NCI-H2171 treated with DMSO at 0.1 percent for 48 hours (cell line): ENCODE measurements around the gene UBR2.
A peak's percentile ranks its signal among the peaks of the same experiment; 100 is the strongest.
"Not testable (repeated sequence)": the region's sequence is repeated elsewhere in the genome, so short reads cannot be mapped to it uniquely, and the experiment has no call there.

Experiments
- DNase-seq: peaks from one replicate; lab custom pipeline; 2025; lab: John Stamatoyannopoulos, UW

UBR2 gene

GRCh38 chr6:42555477-42556457 lies 8.1 kb upstream of the UBR2 start:
- no peak for DNase-seq

- DNase-seq, result no peak
These were observed 7.4 kb upstream of the UBR2 start for GRCh38 chr6:42556462-42556861.

- DNase-seq, result not testable (repeated sequence)
These were observed 4.6 kb upstream of the UBR2 start for GRCh38 chr6:42559276-42559675.

- DNase-seq, result no peak
These were observed 1.8 kb upstream of the UBR2 start for GRCh38 chr6:42561986-42562385.

GRCh38 chr6:42562788-42563405 lies 932 bp upstream of the UBR2 start:
- no peak for DNase-seq

GRCh38 chr6:42564506-42564825 lies 637 bp downstream of the UBR2 start:
- peak; percentile 59 for DNase-seq

- no peak for DNase-seq
These were observed 2.2 kb downstream of the UBR2 start for GRCh38 chr6:42565823-42566613.

- DNase-seq, result no peak
These were observed 2.9 kb downstream of the UBR2 start for GRCh38 chr6:42566614-42567208.

GRCh38 chr6:42567237-42567636 lies 3.4 kb downstream of the UBR2 start:
- DNase-seq, result not testable (repeated sequence)

- DNase-seq, result peak; percentile 4
These were observed 5.5 kb downstream of the UBR2 start for GRCh38 chr6:42569102-42570028.

GRCh38 chr6:42571611-42572342 lies 7.9 kb downstream of the UBR2 start:
- no peak for DNase-seq

- DNase-seq, result peak; percentile 87
These were observed 8.7 kb downstream of the UBR2 start for GRCh38 chr6:42572523-42572922.

- not testable (repeated sequence) for DNase-seq
These were observed 12.7 kb downstream of the UBR2 start for GRCh38 chr6:42576538-42576937.

GRCh38 chr6:42598300-42598699 lies 34.5 kb downstream of the UBR2 start:
- DNase-seq, result peak; percentile 71

GRCh38 chr6:42599558-42599957 lies 35.7 kb downstream of the UBR2 start:
- DNase-seq, result no peak

- no peak for DNase-seq
These were observed 40.3 kb downstream of the UBR2 start for GRCh38 chr6:42604150-42604549.

- not testable (repeated sequence) for DNase-seq
These were observed 40.9 kb downstream of the UBR2 start for GRCh38 chr6:42604699-42605098.

GRCh38 chr6:42610416-42610815 lies 46.6 kb downstream of the UBR2 start:
- no peak for DNase-seq

GRCh38 chr6:42615518-42615917 lies 51.7 kb downstream of the UBR2 start:
- DNase-seq, result no peak

GRCh38 chr6:42616716-42617115 lies 52.9 kb downstream of the UBR2 start:
- no peak for DNase-seq
